ENCODE measurements around the gene INSR. TPM values are rescaled to one million over a fixed set of nuclear protein-coding genes. Genes with fewer than 3 reads are reported as not detected.

The INSR gene
- total and polyA plus RNA-seq, 2 experiments from 2014 or later: 6.2 to 11.7 TPM

DNA sequence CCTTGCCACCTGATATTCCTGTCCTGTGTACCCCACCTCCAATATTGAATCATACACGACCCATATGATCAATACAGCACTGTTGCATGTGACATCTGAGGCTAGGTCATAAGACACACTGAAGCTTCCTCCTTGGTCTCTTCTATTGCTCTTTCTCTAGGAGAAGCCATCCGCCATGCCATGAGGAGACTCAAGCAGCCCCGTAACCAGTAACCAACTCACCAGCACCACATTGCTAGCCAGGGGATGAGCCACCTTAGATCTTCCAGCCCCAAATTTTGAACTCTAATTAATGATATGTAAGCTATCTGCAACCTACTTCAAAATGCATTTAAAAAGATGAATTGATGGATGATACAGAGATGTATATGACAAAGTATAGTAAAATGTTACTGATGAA, 196.1 kb downstream of the INSR start:
- Histone ChIP-seq H3K27me3 (replicated peaks; ENCODE audit: insufficient read depth) (no peaks in the 10 kb centered on the region), H3K4me1 (ENCODE audit: insufficient read depth) (no peaks in the 10 kb centered on the region; the same call in 1 of the 2 replicates), H3K9ac (peak overlapping the region; percentile 82), H4K20me1 (ENCODE audit: insufficient read depth) (no peaks in the 10 kb centered on the region), H3K79me2 (ENCODE audit: insufficient read depth) (no peaks in the 10 kb centered on the region), H3K9me2 (ENCODE audit: insufficient read depth) (no peaks in the 10 kb centered on the region), H3K4me2 (ENCODE audit: unreplicated experiment) (peak overlapping the region; percentile 61), H3F3A (ENCODE audit: insufficient read depth) (peaks cover 7% of the 10 kb centered on the region; the same call in 1 of the 2 replicates), H3K36me3 (ENCODE audit: low read depth) (no peaks in the 10 kb centered on the region), H3K4me3 (peak overlapping the region; percentile 75), H3K9me3 (ENCODE audit: low read depth) (no peaks in the 10 kb centered on the region), H2AFZ (peak overlapping the region; percentile 87), H3K27ac (peak overlapping the region; percentile 76; the same call in 1 of the 2 replicates)
- in situ Hi-C loops (cut with MboI): no loop called here
- no peak for DNase-seq
- WGBS, 2 experiments (ENCODE audit: low coverage in 1 of 2, low lambda C conversion rate in 2 of 2, missing lambda C conversion rate in 2 of 2): 96 to 98% methylated on average over 3 of the region's 3 CpGs
- TF ChIP-seq EZH2phosphoT487 (IDR thresholded peaks at IDR 0.05; ENCODE audit: insufficient read depth, low read depth): no peak
- TF ChIP-seq EZH2 (IDR thresholded peaks at IDR 0.05; ENCODE audit: insufficient read depth, poor library complexity, severe bottlenecking): no peak

DNA sequence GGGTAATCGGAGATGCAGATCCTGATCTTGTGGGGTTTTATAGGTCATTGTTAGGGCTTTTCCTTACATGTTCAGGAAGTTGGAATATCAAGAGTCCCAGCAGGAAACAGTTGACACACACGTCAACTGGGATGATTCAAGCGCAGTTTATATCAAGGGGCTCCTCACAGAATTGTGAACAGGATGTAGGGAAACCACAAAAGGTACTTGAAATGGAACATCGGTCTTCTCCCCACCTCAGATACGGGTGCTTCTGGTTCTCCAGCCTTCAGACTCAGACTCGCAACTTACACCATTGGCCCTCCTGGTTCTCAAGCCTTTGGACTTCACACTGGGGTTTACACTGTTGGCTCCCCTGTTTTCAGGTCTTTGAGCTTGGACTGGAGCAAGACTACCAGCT, 205.2 kb downstream of the INSR start:
- no peak for TF ChIP-seq EZH2phosphoT487 (IDR thresholded peaks at IDR 0.05; ENCODE audit: insufficient read depth, low read depth)
- TF ChIP-seq EZH2 (IDR thresholded peaks at IDR 0.05; ENCODE audit: insufficient read depth, poor library complexity, severe bottlenecking): no peak
- DNase-seq: no peak
- Histone ChIP-seq H3K79me2 (ENCODE audit: insufficient read depth) (no peaks in the 10 kb centered on the region), H3F3A (ENCODE audit: insufficient read depth) (peaks cover 6% of the 10 kb centered on the region; the same call in 1 of the 2 replicates), H3K36me3 (ENCODE audit: low read depth) (peaks cover 21% of the 10 kb centered on the region), H3K27me3 (replicated peaks; ENCODE audit: insufficient read depth) (no peaks in the 10 kb centered on the region), H3K27ac (no peak overlapping the region), H3K9ac (no peak overlapping the region), H3K9me2 (ENCODE audit: insufficient read depth) (no peaks in the 10 kb centered on the region), H3K4me2 (ENCODE audit: unreplicated experiment) (no peak overlapping the region), H3K4me1 (ENCODE audit: insufficient read depth) (no peaks in the 10 kb centered on the region), H4K20me1 (ENCODE audit: insufficient read depth) (no peaks in the 10 kb centered on the region), H2AFZ (no peak overlapping the region), H3K9me3 (ENCODE audit: low read depth) (peaks cover 13% of the 10 kb centered on the region), H3K4me3 (no peak overlapping the region)
- in situ Hi-C loops (cut with MboI): no loop called here
- 88 to 91% methylated on average over 6 of the region's 6 CpGs for WGBS, 2 experiments (ENCODE audit: low coverage in 1 of 2, low lambda C conversion rate in 2 of 2, missing lambda C conversion rate in 2 of 2)

DNA sequence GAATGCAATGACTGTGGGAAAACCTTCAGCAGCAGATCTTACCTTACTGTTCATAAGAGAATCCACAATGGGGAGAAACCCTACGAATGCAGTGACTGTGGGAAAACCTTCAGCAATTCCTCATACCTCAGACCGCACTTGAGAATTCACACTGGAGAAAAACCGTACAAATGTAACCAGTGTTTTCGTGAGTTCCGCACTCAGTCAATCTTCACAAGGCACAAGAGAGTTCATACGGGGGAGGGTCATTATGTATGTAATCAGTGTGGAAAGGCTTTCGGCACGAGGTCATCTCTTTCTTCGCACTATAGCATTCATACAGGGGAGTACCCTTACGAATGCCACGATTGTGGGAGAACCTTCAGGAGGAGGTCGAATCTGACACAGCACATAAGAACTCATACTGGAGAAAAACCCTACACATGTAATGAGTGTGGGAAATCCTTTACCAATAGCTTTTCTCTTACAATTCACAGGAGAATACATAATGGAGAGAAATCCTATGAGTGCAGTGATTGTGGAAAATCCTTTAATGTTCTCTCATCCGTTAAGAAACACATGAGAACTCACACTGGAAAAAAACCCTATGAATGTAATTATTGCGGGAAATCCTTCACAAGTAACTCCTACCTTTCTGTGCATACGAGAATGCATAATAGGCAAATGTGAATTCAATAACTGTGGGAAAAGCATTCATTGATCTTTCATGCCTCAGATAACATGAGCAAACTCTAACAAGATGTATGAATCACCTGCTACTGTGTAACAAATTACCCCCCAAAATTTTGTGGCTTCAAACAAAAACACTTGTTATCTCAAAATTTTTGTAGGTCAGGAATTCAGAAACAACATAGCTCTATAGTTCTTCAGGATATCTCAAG, 210.9 kb downstream of the INSR start:
- no peaks in the 10 kb centered on the region for H3K9me2 ChIP-seq (ENCODE audit: insufficient read depth)
- in situ Hi-C loops (cut with MboI): no loop called here
- H3K27ac ChIP-seq: no peak overlapping the region
- H4K20me1 ChIP-seq (ENCODE audit: insufficient read depth): no peaks in the 10 kb centered on the region
- peak; percentile 43 for DNase-seq
- no peak overlapping the region for H2AFZ ChIP-seq
- peaks cover 33% of the 10 kb centered on the region for H3K9me3 ChIP-seq (ENCODE audit: low read depth)
- peaks cover 75% of the 10 kb centered on the region for H3K36me3 ChIP-seq (ENCODE audit: low read depth)
- H3K4me1 ChIP-seq (ENCODE audit: insufficient read depth): no peaks in the 10 kb centered on the region
- peaks cover 31% of the 10 kb centered on the region for H3F3A ChIP-seq (ENCODE audit: insufficient read depth)
- no peak for TF ChIP-seq EZH2 (IDR thresholded peaks at IDR 0.05; ENCODE audit: insufficient read depth, poor library complexity, severe bottlenecking)
- TF ChIP-seq EZH2phosphoT487 (IDR thresholded peaks at IDR 0.05; ENCODE audit: insufficient read depth, low read depth): no peak
- H3K9ac ChIP-seq: no peak overlapping the region
- H3K27me3 ChIP-seq (replicated peaks; ENCODE audit: insufficient read depth): no peaks in the 10 kb centered on the region
- H3K4me2 ChIP-seq (ENCODE audit: unreplicated experiment): no peak overlapping the region
- H3K4me3 ChIP-seq: peak overlapping the region; percentile 18
- H3K79me2 ChIP-seq (ENCODE audit: insufficient read depth): peaks cover 3% of the 10 kb centered on the region; the same call in 1 of the 2 replicates
- WGBS, 2 experiments (ENCODE audit: low coverage in 1 of 2, low lambda C conversion rate in 2 of 2, missing lambda C conversion rate in 2 of 2): 95 to 96% methylated on average over 15 of the region's 15 CpGs

DNA sequence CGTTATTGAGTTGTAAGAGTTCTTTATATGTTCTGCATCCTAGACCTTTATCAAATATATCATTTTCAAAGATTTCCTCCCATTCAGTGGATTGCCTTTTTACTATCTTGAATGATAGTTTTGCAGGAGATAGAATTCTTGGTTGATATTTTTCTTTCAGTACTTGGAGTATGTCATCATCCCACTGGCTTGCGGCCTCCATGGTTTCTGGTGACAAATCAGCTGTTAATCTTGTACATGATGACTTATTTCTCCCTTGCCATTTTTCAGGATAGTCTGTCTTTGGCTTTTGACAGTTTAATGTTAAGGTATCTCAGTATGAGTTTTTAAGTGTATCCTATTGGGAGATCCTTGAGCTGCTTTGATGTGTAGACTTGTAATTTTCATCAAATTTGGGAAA, 216.2 kb downstream of the INSR start:
- Histone ChIP-seq H4K20me1 (ENCODE audit: insufficient read depth) (no peaks in the 10 kb centered on the region), H3K36me3 (ENCODE audit: low read depth) (peaks cover 86% of the 10 kb centered on the region), H2AFZ (no peak overlapping the region), H3K4me2 (ENCODE audit: unreplicated experiment) (no peak overlapping the region), H3F3A (ENCODE audit: insufficient read depth) (peaks cover 26% of the 10 kb centered on the region), H3K9me3 (ENCODE audit: low read depth) (peaks cover 12% of the 10 kb centered on the region), H3K79me2 (ENCODE audit: insufficient read depth) (peaks cover 3% of the 10 kb centered on the region; the same call in 1 of the 2 replicates), H3K4me3 (no peak overlapping the region), H3K27me3 (replicated peaks; ENCODE audit: insufficient read depth) (no peaks in the 10 kb centered on the region), H3K9me2 (ENCODE audit: insufficient read depth) (no peaks in the 10 kb centered on the region), H3K4me1 (ENCODE audit: insufficient read depth) (no peaks in the 10 kb centered on the region), H3K9ac (no peak overlapping the region), H3K27ac (no peak overlapping the region)
- in situ Hi-C loops (cut with MboI): no loop called here
- TF ChIP-seq EZH2phosphoT487 (IDR thresholded peaks at IDR 0.05; ENCODE audit: insufficient read depth, low read depth) (no peak), EZH2 (IDR thresholded peaks at IDR 0.05; ENCODE audit: insufficient read depth, poor library complexity, severe bottlenecking) (no peak)
- DNase-seq: peak; percentile 30
- WGBS, 2 experiments (ENCODE audit: low coverage in 1 of 2, low lambda C conversion rate in 2 of 2, missing lambda C conversion rate in 2 of 2): 98% methylated on average over 2 of the region's 2 CpGs
